Stimulated activated CD8-positive, alpha-beta memory T cell treated with anti-CD3 and anti-CD28 coated beads, Interleukin-4, amount 100 ng/mL, for 48 hours (primary cell): ENCODE results near the gene MBD6.

Source experiments
- DNase-seq: peaks from one replicate; pipeline ENCODE4 v3.0.0-alpha.2; 2020

Gene MBD6, protein sequence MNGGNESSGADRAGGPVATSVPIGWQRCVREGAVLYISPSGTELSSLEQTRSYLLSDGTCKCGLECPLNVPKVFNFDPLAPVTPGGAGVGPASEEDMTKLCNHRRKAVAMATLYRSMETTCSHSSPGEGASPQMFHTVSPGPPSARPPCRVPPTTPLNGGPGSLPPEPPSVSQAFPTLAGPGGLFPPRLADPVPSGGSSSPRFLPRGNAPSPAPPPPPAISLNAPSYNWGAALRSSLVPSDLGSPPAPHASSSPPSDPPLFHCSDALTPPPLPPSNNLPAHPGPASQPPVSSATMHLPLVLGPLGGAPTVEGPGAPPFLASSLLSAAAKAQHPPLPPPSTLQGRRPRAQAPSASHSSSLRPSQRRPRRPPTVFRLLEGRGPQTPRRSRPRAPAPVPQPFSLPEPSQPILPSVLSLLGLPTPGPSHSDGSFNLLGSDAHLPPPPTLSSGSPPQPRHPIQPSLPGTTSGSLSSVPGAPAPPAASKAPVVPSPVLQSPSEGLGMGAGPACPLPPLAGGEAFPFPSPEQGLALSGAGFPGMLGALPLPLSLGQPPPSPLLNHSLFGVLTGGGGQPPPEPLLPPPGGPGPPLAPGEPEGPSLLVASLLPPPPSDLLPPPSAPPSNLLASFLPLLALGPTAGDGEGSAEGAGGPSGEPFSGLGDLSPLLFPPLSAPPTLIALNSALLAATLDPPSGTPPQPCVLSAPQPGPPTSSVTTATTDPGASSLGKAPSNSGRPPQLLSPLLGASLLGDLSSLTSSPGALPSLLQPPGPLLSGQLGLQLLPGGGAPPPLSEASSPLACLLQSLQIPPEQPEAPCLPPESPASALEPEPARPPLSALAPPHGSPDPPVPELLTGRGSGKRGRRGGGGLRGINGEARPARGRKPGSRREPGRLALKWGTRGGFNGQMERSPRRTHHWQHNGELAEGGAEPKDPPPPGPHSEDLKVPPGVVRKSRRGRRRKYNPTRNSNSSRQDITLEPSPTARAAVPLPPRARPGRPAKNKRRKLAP

DNA sequence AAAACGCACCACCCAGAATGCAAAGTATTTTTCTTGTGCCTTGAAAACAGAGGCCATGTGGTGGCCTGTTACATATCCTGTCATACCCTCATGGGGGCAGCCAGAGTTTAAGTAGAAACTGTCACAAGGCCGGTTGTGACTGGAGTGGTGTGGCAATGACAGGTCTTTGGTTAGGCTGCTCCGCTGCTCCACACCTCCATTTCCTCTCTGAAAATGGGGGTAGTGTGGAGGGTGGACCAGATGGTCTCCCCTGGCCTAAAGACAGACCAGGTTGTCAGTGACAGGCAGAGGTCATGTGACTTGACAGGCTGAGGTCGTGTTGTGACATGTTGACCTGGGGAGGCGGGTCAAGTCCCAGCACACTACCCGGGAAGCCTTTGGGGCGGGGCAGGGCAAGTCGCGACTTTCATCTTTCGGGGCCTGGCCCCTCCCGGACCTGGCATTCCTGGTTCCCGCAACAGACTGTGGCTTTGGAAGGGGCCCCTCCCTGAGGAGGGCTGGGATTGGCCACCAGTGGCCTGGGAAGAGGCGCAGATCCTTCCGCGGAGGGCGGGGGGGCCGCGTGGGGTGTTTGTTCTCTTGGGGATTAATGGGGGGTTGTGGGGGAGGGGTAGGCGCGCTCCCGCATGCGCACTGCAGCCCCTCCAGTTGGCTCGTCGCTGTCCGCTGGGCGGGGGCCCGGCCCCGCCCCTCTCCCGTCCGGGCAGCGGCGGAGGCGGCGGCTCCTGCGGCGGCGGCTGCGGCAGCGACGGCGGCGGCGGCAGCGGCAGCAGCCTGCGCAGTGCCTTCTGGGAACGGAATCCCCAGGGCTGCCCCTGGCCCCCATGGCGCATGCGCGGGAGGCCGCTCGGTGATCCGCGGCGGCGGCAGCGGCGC, at the start of gene MBD6:
Gene MBD6 (plus strand): TSS at position 814 of the 876 bp plus-strand sequence. CDS start 1,480 bp downstream, outside the sequence.
- peak; percentile 91 for DNase-seq

- DNase-seq, result no peak
Observed at GRCh38 chr12:57473392-57473791, 49.2 kb upstream of the MBD6 start.

DNA sequence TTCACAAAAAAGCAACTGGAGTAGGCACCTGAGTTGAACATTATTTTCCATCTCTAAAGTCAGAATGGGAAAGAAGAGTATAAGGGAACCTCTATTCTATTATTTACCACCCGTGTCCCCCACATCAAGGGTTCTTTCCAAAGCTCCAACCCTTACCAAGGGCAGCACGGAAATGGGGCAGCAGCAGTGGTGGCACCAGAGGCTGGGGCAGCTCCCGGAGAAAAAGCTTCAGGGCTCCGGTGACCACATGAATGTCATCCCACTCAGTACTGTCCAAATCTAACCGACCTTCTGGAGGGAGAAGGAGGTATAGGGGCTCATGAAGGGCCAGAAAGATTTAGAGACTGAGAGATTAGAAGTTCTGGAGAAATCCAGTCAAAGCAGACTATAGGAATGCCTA, 48.7 kb upstream of the MBD6 start:
- DNase-seq, result no peak

DNA sequence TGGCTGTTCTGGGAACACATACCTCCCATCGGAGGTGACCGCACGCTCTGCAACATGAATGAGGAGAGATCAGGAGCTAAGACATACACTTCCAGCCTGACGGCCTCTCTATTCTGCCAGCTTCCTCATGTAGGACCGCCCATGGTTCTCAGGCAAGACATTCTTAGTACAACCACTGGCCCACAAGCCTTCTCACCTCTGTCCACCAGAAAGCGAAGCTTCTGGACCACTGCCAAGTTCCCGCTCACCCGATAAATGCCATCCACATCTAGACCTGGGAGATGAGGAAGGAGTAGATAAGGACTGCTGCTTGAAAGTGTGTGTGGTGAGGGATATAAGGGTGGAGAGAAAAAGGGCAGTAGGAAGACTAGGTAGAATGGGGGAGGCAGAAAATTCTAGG, 48.2 kb upstream of the MBD6 start:
- DNase-seq, result no peak

GRCh38 chr12:57474862-57475261, 47.8 kb upstream of the MBD6 start:
- no peak for DNase-seq

DNA sequence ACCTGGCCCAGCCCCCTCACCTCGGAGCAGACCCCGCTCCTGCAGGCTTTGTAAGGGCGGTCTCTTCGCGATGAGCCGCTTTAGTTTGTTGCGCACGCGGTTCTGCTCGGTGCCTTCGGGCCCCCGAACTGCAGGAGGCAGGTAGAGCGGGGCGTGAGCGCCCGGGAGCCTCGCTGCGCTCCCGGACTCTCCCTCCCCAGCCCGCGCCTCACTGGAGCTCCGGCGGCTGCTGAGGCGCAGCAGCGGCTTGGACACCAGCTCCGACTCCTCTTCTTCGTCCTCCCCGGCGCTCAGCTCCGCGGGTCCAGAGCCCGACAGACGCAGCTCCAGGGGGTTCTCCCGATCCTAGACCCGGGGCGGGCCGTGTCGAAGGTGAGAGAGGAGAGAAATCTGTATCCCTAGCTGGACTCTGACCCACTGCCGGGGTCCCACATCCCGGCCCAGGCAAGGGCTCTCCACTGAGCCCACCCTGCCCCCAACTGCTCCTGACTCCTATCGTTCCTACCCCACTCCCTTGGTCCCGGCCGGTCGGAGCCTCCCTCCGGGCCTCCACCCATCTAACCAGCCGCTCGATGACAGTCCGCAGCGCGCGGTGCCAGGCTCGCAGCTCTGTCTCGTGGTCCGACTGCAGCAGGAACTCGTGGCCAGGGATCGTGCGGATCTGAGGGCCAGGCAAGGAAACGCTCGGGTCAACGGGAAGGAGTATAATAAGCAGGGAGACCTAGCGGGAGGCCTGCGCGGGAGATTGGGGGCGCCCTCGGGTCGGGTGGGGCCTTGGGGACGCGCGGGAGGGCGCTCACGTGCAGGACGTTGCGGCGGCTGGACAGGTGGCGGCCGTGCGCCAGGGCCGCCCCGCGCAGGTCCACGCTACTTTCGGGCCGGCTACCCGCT, 47.1 kb upstream of the MBD6 start:
- no peak for DNase-seq

DNA sequence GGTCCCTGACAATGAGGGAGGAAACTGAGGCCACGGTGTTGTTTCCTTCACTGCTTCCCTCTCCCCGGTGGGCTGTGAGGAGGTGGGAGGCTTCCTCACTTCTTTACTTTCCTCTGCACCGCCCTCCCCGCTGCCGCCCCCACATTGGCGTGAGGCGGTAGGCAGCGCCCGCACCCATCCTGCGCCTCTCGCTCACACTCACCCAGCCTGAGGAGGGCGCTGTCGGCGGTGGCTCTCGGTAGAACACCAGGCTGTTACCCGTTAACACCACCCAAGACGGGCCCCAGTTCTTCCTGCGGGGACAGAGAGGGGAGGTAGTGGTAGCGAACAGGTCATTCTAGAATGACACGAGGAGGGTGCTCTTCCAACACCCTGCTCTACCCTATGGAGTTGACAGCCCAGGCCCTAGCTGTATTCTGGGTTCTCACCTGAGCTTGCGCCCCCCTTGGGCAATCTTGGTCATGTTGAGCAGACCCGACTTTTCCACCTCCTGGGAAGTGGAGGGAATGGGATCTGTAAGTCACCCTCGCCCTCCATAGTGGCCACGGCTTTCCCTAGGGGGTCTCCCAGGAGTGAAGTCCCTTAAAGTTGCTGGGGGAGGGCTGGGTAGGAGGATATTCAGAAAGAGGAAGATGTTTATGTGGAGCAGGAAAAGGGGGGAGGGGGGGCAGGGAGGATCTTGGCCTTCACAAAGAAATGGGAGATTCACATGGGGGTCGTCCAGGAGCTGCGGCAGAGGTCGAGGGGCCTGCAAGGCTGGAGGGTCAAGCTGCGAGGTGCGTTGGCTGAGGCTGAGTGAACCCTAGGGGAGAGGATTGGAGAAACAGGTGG, 46.2 kb upstream of the MBD6 start:
- peak; percentile 86 for DNase-seq

GRCh38 chr12:57476993-57477709, 45.5 kb upstream of the MBD6 start:
- DNase-seq, result no peak

GRCh38 chr12:57477710-57478681, 44.6 kb upstream of the MBD6 start:
- peak; percentile 55 for DNase-seq

DNA sequence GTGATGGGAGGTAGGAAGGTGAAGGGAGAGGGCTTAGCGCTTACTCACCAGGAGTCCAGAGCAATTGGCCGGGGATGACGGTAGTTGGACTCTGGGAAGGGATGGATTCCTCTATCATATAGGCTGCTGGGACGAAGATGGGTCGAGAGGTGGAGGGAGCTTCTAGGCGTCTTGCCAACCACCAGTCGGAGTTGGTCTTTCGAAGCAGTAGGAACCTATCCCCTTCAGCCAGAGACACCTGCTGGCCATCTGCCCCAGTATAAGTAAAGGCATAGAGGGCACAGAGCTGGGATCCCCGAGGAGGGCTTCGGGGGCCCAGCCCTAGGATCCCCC, 43.6 kb upstream of the MBD6 start:
- DNase-seq, result no peak

DNA sequence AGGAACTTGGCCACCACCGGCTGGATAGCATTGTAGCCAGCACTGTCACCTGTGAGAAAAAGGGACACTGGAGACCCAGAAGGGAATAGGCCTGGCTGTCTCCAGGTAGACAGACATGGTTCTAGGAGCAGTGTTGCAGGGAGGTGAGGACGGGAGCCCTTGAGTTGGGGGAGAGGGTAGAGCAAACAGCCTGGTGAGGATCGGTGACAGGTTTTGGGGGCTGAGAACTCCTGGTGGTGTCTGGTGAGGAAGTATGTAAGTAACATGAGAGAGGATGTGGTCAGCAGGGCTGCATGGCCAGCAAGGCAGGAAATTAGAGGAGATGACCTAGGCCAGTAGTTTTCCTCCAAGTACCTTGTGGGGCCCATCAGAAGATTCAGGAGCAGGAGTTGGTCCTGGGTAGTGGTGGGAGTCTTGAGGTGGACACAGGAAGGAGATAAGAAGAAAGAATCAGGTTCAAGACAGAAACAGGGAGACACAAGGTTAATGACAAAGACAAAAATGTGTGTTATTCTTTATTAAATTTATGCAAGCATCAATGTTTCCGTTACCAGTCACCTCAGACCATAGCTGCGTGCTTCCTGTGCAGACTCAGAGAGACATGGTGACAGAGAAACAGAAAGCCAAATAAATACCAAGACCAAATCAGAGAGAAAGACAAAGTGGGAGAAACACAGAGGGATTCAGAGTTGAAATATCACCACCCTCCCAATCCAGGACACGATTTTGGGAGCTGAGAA, 43.1 kb upstream of the MBD6 start, which contains the start of gene ARHGAP9:
Gene ARHGAP9 (minus strand): TSS at position 491 of the 740 bp plus-strand sequence. CDS start 460 bp downstream, at position 31.
- peak; percentile 57 for DNase-seq

GRCh38 chr12:57481671-57482070, 41.0 kb upstream of the MBD6 start:
- no peak for DNase-seq

- no peak for DNase-seq
Observed at GRCh38 chr12:57483466-57483865, 39.2 kb upstream of the MBD6 start.

GRCh38 chr12:57485695-57486094, 36.9 kb upstream of the MBD6 start:
- DNase-seq, result no peak

DNA sequence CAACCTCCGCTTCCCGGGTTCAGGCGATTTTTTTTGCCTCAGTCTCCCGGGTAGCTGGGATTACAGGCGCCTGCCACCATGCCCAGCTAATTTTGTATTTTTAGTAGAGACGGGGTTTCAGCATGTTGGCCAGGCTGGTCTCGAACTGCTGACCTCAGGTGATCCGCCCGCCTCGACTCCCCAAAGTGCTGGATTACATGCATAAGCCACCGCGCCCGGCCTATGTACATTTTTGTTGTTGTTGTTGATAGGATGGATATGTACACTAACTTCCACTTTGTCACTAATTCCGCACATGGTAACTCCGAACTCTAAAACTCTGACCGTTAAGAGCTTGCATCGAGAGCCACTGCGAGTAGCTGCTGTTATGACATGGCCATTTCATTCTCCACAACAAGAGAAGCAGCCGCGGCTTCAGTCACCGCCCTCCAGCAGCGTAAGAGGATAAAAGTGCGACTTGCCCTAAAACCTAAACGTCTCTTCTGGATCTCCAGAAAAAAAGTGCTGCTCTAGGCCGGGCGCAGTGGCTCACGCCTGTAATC, 35.5 kb upstream of the MBD6 start:
- DNase-seq, result no peak

DNA sequence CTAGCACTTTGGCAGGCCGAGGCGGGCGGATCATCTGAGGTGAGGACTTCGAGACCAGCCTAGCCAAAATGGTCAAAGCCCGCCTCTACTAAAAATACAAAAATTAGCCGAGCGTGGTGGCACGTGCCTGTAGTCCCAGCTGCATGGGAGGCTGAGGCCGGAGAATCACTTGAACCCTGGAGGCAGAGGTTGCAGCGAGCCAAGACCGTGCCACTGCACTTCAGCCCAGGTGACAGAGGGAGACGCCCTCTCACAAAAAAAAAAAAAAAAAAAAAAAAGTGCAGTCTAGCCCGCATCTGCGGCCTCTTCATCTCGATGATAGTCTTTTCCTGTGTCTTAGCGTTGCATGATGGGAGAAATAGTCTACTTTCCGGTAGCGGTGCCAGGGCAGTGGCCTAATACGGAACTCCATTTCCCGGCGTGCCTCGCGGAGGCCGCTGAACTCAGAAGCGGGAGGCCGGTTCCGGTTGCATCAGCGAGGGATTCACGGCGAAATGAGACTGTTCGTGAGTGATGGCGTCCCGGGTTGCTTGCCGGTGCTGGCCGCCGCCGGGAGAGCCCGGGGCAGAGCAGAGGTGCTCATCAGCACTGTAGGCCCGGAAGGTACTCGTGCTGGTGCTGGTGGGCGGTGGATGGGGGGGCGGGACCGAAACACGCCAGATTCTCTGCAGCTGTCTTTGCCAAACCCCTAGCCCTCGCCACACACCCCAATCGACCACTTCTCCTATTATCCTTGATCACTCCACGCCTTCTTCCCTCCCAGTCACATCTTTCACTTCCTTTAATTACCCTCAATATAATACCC, 34.8 kb upstream of the MBD6 start, which contains the start of gene MARS1:
Gene MARS1 (plus strand): TSS at position 472 of the 805 bp plus-strand sequence. CDS start 23 bp downstream, at position 495.
- peak; percentile 92 for DNase-seq
